K562 (cell line): Measurements from ENCODE around the gene CNTF. TPM values are rescaled to one million over a fixed set of nuclear protein-coding genes. Genes with fewer than 3 reads are reported as not detected.

Source experiments
- ATAC-seq: fragments of 200-7000 bp; cut with Tn5 transposase; 3 replicates; pipeline ENCODE4 v1.9.1; 2020; ENCODE audit warnings: moderate library complexity
- BruUV-seq: library from RNA; stranded (reverse); fragments of 400-500 nt; replicated peaks from 2 replicates; lab custom pipeline; 2021; lab: Mats Ljungman, UMichigan
- CTCF ChIA-PET: fragments of 300-600 bp; formaldehyde crosslinking; extraction: SDS; loops from one replicate; lab custom pipeline; 2021; ENCODE audit warnings: low intra/inter-chr PET ratio; lab: Yijun Ruan, JAX
- POLR2A ChIA-PET: fragments of 300-600, 350-650 bp; sonication (Branson Sonifier 250); formaldehyde crosslinking; extraction: SDS; loops from one replicate; lab custom pipeline; 2021; ENCODE audit warnings: antibody characterized with exemption, inconsistent platforms; lab: Yijun Ruan, JAX
- DNase-seq, 4 experiments: peaks; one replicate each; pipeline versions ENCODE4 v3.0.0 to v3.0.0-alpha.2; 2011 to 2018; ENCODE audit warnings: low spot score in 3 of 4, mixed read lengths in 3 of 4; ENCODE audit errors: extremely low read depth in 1 of 4
- FAIRE-seq: peaks from 2 replicates; lab custom pipeline; 2011; peaks lifted over from hg19 to GRCh38; lab: Jason Lieb, UNC
- H2AFZ ChIP-seq: 2 replicates; pipeline ENCODE4 v1.6.0; 2011; ENCODE audit warnings: low read depth, low read length, control low read depth, inconsistent platforms
- H3K27ac ChIP-seq: fragments of 200-600 bp; 3 replicates; pipeline ENCODE4 v1.8.0; 2011; ENCODE audit warnings: low read depth, mild to moderate bottlenecking, control low read depth, inconsistent platforms, low read length, moderate library complexity, mixed read lengths; ENCODE audit errors: extremely low read depth
- H3K27me3 ChIP-seq, 2 experiments: fragments of 300-600 bp in 1 of 2; 2 replicates in 1 of 2; 3 replicates in 1 of 2; pipeline versions ENCODE4 v1.6.0 to v1.8.0; 2011; ENCODE audit warnings: inconsistent platforms in 2 of 2, low read length in 2 of 2, mild to moderate bottlenecking in 1 of 2, mixed read lengths in 1 of 2, moderate library complexity in 1 of 2; ENCODE audit not compliant: control insufficient read depth in 2 of 2, insufficient read depth in 2 of 2
- H3K36me3 ChIP-seq: fragments of 300-600 bp; 3 replicates; pipeline ENCODE4 v1.8.0; 2011; ENCODE audit warnings: mild to moderate bottlenecking, low read length, inconsistent platforms; ENCODE audit not compliant: control insufficient read depth, insufficient read depth
- H3K4me1 ChIP-seq, 2 experiments: fragments of 200-600 bp in 1 of 2; replicated peaks in 1 of 2; 2 replicates in 1 of 2; 3 replicates in 1 of 2; pipeline versions ENCODE4 v1.5.1 to v1.8.0; 2011; ENCODE audit warnings: inconsistent platforms in 2 of 2, low read length in 2 of 2, mild to moderate bottlenecking in 1 of 2, mixed read lengths in 1 of 2, moderate library complexity in 1 of 2; ENCODE audit not compliant: control insufficient read depth in 2 of 2, insufficient read depth in 2 of 2
- H3K4me2 ChIP-seq: 2 replicates; pipeline ENCODE4 v1.6.1; 2011; ENCODE audit warnings: low read length, control low read depth, inconsistent platforms, mixed read lengths; ENCODE audit not compliant: insufficient read depth
- H3K4me3 ChIP-seq: fragments of 200-600 bp; sonication (generic), shearing (Covaris generic); 2 replicates; pipeline ENCODE4 v1.5.1; 2016; ENCODE audit warnings: control low read depth, inconsistent platforms
- H3K79me2 ChIP-seq: fragments of 200-600 bp; 3 replicates; pipeline ENCODE4 v1.8.0; 2011; ENCODE audit warnings: low read length, inconsistent platforms; ENCODE audit not compliant: control insufficient read depth, insufficient read depth
- H3K9ac ChIP-seq, 2 experiments: 2 replicates each; pipeline versions ENCODE4 v1.6.0 to v1.6.1; 2011; ENCODE audit warnings: low read depth in 2 of 2, low read length in 2 of 2, control low read depth in 1 of 2, inconsistent platforms in 1 of 2, mild to moderate bottlenecking in 1 of 2, mixed read lengths in 1 of 2; ENCODE audit not compliant: insufficient read depth in 1 of 2
- H3K9me1 ChIP-seq: one replicate; pipeline ENCODE4 v1.6.0; 2011; ENCODE audit warnings: inconsistent platforms, mild to moderate bottlenecking, low read length, moderate library complexity; ENCODE audit not compliant: control insufficient read depth, insufficient read depth
- H3K9me3 ChIP-seq: replicated peaks from 2 replicates; pipeline ENCODE4 v1.5.1; 2011; ENCODE audit warnings: low read depth, low read length, inconsistent platforms; ENCODE audit not compliant: control insufficient read depth, insufficient read depth
- H4K20me1 ChIP-seq: replicated peaks from 2 replicates; pipeline ENCODE4 v1.6.1; 2011; ENCODE audit warnings: low read length, inconsistent platforms, mixed read lengths; ENCODE audit not compliant: control insufficient read depth, insufficient read depth
- BRF1 ChIP-seq: IDR thresholded peaks from 3 replicates; pipeline ENCODE4 v1.6.1; 2011; ENCODE audit warnings: borderline replicate concordance, mild to moderate bottlenecking; ENCODE audit not compliant: insufficient read length; ENCODE audit errors: extremely low read depth
- EZH2 ChIP-seq: IDR thresholded peaks from 2 replicates; pipeline ENCODE4 v1.6.1; 2012; ENCODE audit warnings: low read depth, mild to moderate bottlenecking, inconsistent platforms, low read length, borderline replicate concordance
- JUN ChIP-seq, 2 experiments: sonication (generic) in 1 of 2; formaldehyde crosslinking in 1 of 2; IDR thresholded peaks; 2 replicates each; pipeline versions ENCODE4 v1.6.1 to v1.8.0; 2012 to 2022; ENCODE audit warnings: borderline replicate concordance in 2 of 2, mild to moderate bottlenecking in 2 of 2, improper control_type of control experiment in 1 of 2, low read depth in 1 of 2, low read length in 1 of 2, missing genetic modification reagents in 1 of 2
- NFE2 ChIP-seq: IDR thresholded peaks from 2 replicates; pipeline ENCODE4 v1.6.1; 2014; ENCODE audit warnings: antibody characterized with exemption, low read depth
- SMARCA5 ChIP-seq: fragments of 450-650 bp; IDR thresholded peaks from 2 replicates; pipeline ENCODE4 v1.6.1; 2016
- THAP7 ChIP-seq: fragments of 250-450 bp; sonication (Bioruptor Pico); IDR thresholded peaks from 2 replicates; pipeline ENCODE4 v1.5.0; 2021
- ZBTB5 ChIP-seq: fragments of 450-650 bp; IDR thresholded peaks from 2 replicates; pipeline ENCODE4 v1.6.1; 2017; ENCODE audit warnings: antibody characterized with exemption
- ZNF316 ChIP-seq: fragments of 450-650 bp; IDR thresholded peaks from 2 replicates; pipeline ENCODE4 v1.6.1; 2016
- ZNF76 ChIP-seq: fragments of 250-450 bp; sonication (Bioruptor Pico); IDR thresholded peaks from 2 replicates; pipeline ENCODE4 v1.4.0; 2020; ENCODE audit warnings: mild to moderate bottlenecking, moderate library complexity, borderline replicate concordance
- WGBS: fragments of 100-300 bp; shearing (Covaris generic); methylation state at CpG from one replicate; pipeline ENCODE4 v1.1.6; 2016; ENCODE audit warnings: low coverage, mixed read lengths; ENCODE audit not compliant: insufficient coverage; ENCODE audit errors: missing lambda C conversion rate; 5-methylcytosine and 5-hydroxymethylcytosine counted together
- in situ Hi-C: fragments of 300-500 bp; cut with MboI; formaldehyde crosslinking; loops from 4 replicates; pipeline ENCODE4 v1.15.0; 2018; ENCODE audit warnings: inconsistent platforms, mixed read lengths
- intact Hi-C: fragments of 100-400 bp; cut with micrococcal nuclease; formaldehyde crosslinking; loops from 2 replicates; pipeline ENCODE4 v1.14.2; 2022
- polyA plus RNA-seq, 8 experiments: library from polyadenylated mRNA; depleted of rRNA in 4 of 8; stranded (reverse) in 5 of 8; unstranded in 3 of 8; fragments of >200 nt; fragmentation: Nextera tagmentation in 2 of 8; fragmentation: Illumina TruSeq in 1 of 8; extraction: Ambion mirVana in 2 of 8; extraction: Trizol in 1 of 8; gene quantifications; 2 replicates each; pipeline versions ENCODE4 v1.2.1 to v1.2.3, GENCODE V29; 2011 to 2014; ENCODE audit warnings: inconsistent platforms in 1 of 8, missing spikeins in 1 of 8
- total RNA-seq, 7 experiments: library from RNA; depleted of rRNA in 6 of 7; stranded (reverse); fragments of >200 nt in 6 of 7; fragmentation: Illumina TruSeq in 2 of 7; extraction: Trizol in 2 of 7; gene quantifications; 2 replicates each; pipeline versions ENCODE4 v1.2.1 to v1.2.3, GENCODE V29; 2011 to 2021; ENCODE audit warnings: low replicate concordance in 1 of 7
- TF ChIP-seq, protein P1 (sequence below): fragments of 250-450 bp; sonication (Bioruptor Pico); IDR thresholded peaks from 2 replicates; pipeline ENCODE4 v1.4.0; 2020; ENCODE audit warnings: mild to moderate bottlenecking
- TF ChIP-seq, protein P2 (sequence below): sonication (generic); formaldehyde crosslinking; IDR thresholded peaks from 2 replicates; pipeline ENCODE4 v1.8.0; 2022; ENCODE audit warnings: mild to moderate bottlenecking, missing genetic modification reagents, borderline replicate concordance
- TF ChIP-seq, protein P3 (sequence below): sonication (generic); formaldehyde crosslinking; IDR thresholded peaks from 2 replicates; pipeline ENCODE4 v1.5.0; 2020; ENCODE audit warnings: missing genetic modification reagents

CNTF gene
- total and polyA plus RNA-seq, 9 of the 15 experiments (the other 6 are each of a cell fraction or from before 2014, with no cell fraction given), result 0.17 to 5.0 (median 2.3) TPM

- H3K4me2 ChIP-seq, result no peak overlapping the region
- H3K4me3 ChIP-seq, result no peak overlapping the region
- H3K4me1 ChIP-seq, result no peaks in the 10 kb centered on the region
- no peak overlapping the region for H3K9ac ChIP-seq
- POLR2A ChIA-PET, result interaction anchor here (1.4 kb wide), 1 partner anchor 27 kb away, joined by 4 read pairs; no protein-coding TSS in a partner anchor
- H3K79me2 ChIP-seq, result no peaks in the 10 kb centered on the region
- H3K36me3 ChIP-seq, result no peaks in the 10 kb centered on the region
- no peak for FAIRE-seq
- in situ Hi-C loops (no loop called here), intact Hi-C loops (no loop called here)
- H4K20me1 ChIP-seq, result no peaks in the 10 kb centered on the region
- no peaks in the 10 kb centered on the region for H3K9me3 ChIP-seq
- WGBS, result 0% methylated on average over 3 of the region's 3 CpGs
- H3K9me1 ChIP-seq, result no peaks in the 10 kb centered on the region
- H3K27ac ChIP-seq, result no peak overlapping the region
- CTCF ChIA-PET, result no interaction called here
- no peaks in the 10 kb centered on the region for H3K27me3 ChIP-seq
- DNase-seq, result no peak
- no peak for ATAC-seq
- BruUV-seq, result no TSS peak
- H2AFZ ChIP-seq, result no peak overlapping the region
- TF ChIP-seq BRF1 (no peak), ZNF316 (no peak), SMARCA5 (no peak), ZBTB5 (no peak), ZNF76 (CRISPR knock-in tag) (no peak), JUN (IDR thresholded peaks at IDR 0.05; ENCODE audit: borderline replicate concordance, low read depth, low read length) (no peak), JUN (CRISPR knock-in tag; IDR thresholded peaks at IDR 0.05; ENCODE audit: borderline replicate concordance) (no peak), THAP7 (CRISPR knock-in tag) (no peak), EZH2 (no peak), NFE2 (no peak)
- TF ChIP-seq, protein P1, sequence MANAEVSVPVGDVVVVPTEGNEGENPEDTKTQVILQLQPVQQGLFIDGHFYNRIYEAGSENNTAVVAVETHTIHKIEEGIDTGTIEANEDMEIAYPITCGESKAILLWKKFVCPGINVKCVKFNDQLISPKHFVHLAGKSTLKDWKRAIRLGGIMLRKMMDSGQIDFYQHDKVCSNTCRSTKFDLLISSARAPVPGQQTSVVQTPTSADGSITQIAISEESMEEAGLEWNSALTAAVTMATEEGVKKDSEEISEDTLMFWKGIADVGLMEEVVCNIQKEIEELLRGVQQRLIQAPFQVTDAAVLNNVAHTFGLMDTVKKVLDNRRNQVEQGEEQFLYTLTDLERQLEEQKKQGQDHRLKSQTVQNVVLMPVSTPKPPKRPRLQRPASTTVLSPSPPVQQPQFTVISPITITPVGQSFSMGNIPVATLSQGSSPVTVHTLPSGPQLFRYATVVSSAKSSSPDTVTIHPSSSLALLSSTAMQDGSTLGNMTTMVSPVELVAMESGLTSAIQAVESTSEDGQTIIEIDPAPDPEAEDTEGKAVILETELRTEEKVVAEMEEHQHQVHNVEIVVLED, result no peak
- TF ChIP-seq, protein P2, sequence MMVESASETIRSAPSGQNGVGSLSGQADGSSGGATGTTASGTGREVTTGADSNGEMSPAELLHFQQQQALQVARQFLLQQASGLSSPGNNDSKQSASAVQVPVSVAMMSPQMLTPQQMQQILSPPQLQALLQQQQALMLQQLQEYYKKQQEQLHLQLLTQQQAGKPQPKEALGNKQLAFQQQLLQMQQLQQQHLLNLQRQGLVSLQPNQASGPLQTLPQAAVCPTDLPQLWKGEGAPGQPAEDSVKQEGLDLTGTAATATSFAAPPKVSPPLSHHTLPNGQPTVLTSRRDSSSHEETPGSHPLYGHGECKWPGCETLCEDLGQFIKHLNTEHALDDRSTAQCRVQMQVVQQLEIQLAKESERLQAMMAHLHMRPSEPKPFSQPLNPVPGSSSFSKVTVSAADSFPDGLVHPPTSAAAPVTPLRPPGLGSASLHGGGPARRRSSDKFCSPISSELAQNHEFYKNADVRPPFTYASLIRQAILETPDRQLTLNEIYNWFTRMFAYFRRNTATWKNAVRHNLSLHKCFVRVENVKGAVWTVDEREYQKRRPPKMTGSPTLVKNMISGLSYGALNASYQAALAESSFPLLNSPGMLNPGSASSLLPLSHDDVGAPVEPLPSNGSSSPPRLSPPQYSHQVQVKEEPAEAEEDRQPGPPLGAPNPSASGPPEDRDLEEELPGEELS (CRISPR knock-in tag), result no peak
- TF ChIP-seq, protein P3, sequence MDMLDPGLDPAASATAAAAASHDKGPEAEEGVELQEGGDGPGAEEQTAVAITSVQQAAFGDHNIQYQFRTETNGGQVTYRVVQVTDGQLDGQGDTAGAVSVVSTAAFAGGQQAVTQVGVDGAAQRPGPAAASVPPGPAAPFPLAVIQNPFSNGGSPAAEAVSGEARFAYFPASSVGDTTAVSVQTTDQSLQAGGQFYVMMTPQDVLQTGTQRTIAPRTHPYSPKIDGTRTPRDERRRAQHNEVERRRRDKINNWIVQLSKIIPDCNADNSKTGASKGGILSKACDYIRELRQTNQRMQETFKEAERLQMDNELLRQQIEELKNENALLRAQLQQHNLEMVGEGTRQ, result no peak
Observed at GRCh38 chr11:58658623-58659022, 36.2 kb downstream of the CNTF start.
